GM21447 (cell line): ENCODE measurements around the gene GNB1.

Experiments used
- ATAC-seq: cut with Tn5 transposase; IDR thresholded peaks from one replicate; pipeline ENCODE4 v1.9.1; 2021; ENCODE audit not compliant: unreplicated experiment

Gene GNB1

GRCh38 chr1:1832820-1833219 lies 58.1 kb downstream of the GNB1 start:
- no peak for ATAC-seq

GRCh38 chr1:1832166-1832565 lies 58.7 kb downstream of the GNB1 start:
- no peak for ATAC-seq

GRCh38 chr1:1827089-1827848 lies 63.6 kb downstream of the GNB1 start:
- no peak for ATAC-seq

- no peak for ATAC-seq
Observed at GRCh38 chr1:1826356-1827088, 64.4 kb downstream of the GNB1 start.

GRCh38 chr1:1825217-1825616 lies 65.7 kb downstream of the GNB1 start:
- ATAC-seq, result no peak

GRCh38 chr1:1819762-1820161 lies 71.1 kb downstream of the GNB1 start:
- no peak for ATAC-seq

GRCh38 chr1:1817221-1817620 lies 73.7 kb downstream of the GNB1 start:
- no peak for ATAC-seq

GRCh38 chr1:1815606-1816281 lies 75.1 kb downstream of the GNB1 start:
- no peak for ATAC-seq

GRCh38 chr1:1809489-1809888 lies 81.4 kb downstream of the GNB1 start:
- ATAC-seq, result no peak

- no peak for ATAC-seq
Observed at GRCh38 chr1:1808206-1808605, 82.7 kb downstream of the GNB1 start.

GRCh38 chr1:1806890-1807289 lies 84.0 kb downstream of the GNB1 start:
- no peak for ATAC-seq

GRCh38 chr1:1804301-1804700 lies 86.6 kb downstream of the GNB1 start:
- no peak for ATAC-seq

- no peak for ATAC-seq
Observed at GRCh38 chr1:1802871-1803270, 88.0 kb downstream of the GNB1 start.

GRCh38 chr1:1799716-1800115 lies 91.2 kb downstream of the GNB1 start:
- peak; percentile 85 for ATAC-seq

- ATAC-seq, result no peak
Observed at GRCh38 chr1:1797731-1798341, 93.1 kb downstream of the GNB1 start.

- ATAC-seq, result no peak
Observed at GRCh38 chr1:1796466-1796865, 94.4 kb downstream of the GNB1 start.

GRCh38 chr1:1794999-1795398 lies 95.9 kb downstream of the GNB1 start:
- ATAC-seq, result no peak

GRCh38 chr1:1793481-1794244 lies 97.2 kb downstream of the GNB1 start:
- ATAC-seq, result no peak

- no peak for ATAC-seq
Observed at GRCh38 chr1:1788646-1789431, 102.0 kb downstream of the GNB1 start.

- ATAC-seq, result no peak
Observed at GRCh38 chr1:1788136-1788535, 102.8 kb downstream of the GNB1 start.
